CD14-positive monocyte (primary cell): ENCODE results near the gene RHOD. TPM values are rescaled to one million over a fixed set of nuclear protein-coding genes. Genes with fewer than 3 reads are reported as not detected.

Source experiments
- DNase-seq, 3 donors: peaks; one replicate each; pipeline ENCODE4 v3.0.0-alpha.2; 2011 to 2022
- H2AFZ ChIP-seq: 2 replicates; pipeline ENCODE4 v1.6.0; 2012; ENCODE audit warnings: mild to moderate bottlenecking, low read depth, low read length, inconsistent platforms; ENCODE audit not compliant: insufficient read depth, poor library complexity, severe bottlenecking
- H3K27ac ChIP-seq, 2 donors: 1 replicate in 1 of 2; 2 replicates in 1 of 2; pipeline ENCODE4 v1.5.1; 2012 to 2013; ENCODE audit warnings: low read length in 2 of 2, control low read depth in 1 of 2, inconsistent platforms in 1 of 2, low read depth in 1 of 2, mild to moderate bottlenecking in 1 of 2
- H3K27me3 ChIP-seq, 2 donors: one replicate each; pipeline versions ENCODE4 v1.6.0 to v1.6.1; 2011 to 2013; ENCODE audit warnings: low read length in 2 of 2; ENCODE audit not compliant: control insufficient read depth in 2 of 2, insufficient read depth in 2 of 2
- H3K36me3 ChIP-seq, 2 donors: replicated peaks in 1 of 2; 1 replicate in 1 of 2; 2 replicates in 1 of 2; pipeline versions ENCODE4 v1.5.1 to v1.6.1; 2012 to 2013; ENCODE audit warnings: low read length in 2 of 2, control low read depth in 1 of 2, inconsistent platforms in 1 of 2, mild to moderate bottlenecking in 1 of 2; ENCODE audit not compliant: insufficient read depth in 2 of 2, control insufficient read depth in 1 of 2
- H3K4me1 ChIP-seq, 2 donors: 1 replicate in 1 of 2; 2 replicates in 1 of 2; pipeline versions ENCODE4 v1.5.1 to v1.6.1; 2012 to 2013; ENCODE audit warnings: low read length in 2 of 2, control low read depth in 1 of 2, inconsistent platforms in 1 of 2, mild to moderate bottlenecking in 1 of 2, moderate library complexity in 1 of 2; ENCODE audit not compliant: insufficient read depth in 2 of 2, control insufficient read depth in 1 of 2
- H3K4me2 ChIP-seq: replicated peaks from 2 replicates; pipeline ENCODE3; 2012; ENCODE audit warnings: low read length, moderate library complexity, mild to moderate bottlenecking; ENCODE audit not compliant: poor library complexity, severe bottlenecking; ENCODE audit errors: extremely low read depth
- H3K4me3 ChIP-seq, 3 experiments: fragments of 200-600 bp in 1 of 3; sonication (generic) in 1 of 3; replicated peaks in 1 of 3; 1 replicate in 2 of 3; 2 replicates in 1 of 3; pipeline ENCODE4 v1.5.1; 2011 to 2013; ENCODE audit warnings: low read length in 3 of 3, mild to moderate bottlenecking in 3 of 3, control low read depth in 2 of 3, low read depth in 2 of 3, inconsistent platforms in 1 of 3, moderate library complexity in 1 of 3
- H3K79me2 ChIP-seq: 2 replicates; pipeline ENCODE4 v1.6.0; 2012; ENCODE audit warnings: mild to moderate bottlenecking, control low read depth, inconsistent platforms, low read length, moderate library complexity; ENCODE audit not compliant: insufficient read depth
- H3K9ac ChIP-seq: 2 replicates; pipeline ENCODE4 v1.6.0; 2017; ENCODE audit warnings: low read length, mild to moderate bottlenecking; ENCODE audit not compliant: insufficient read depth, poor library complexity, severe bottlenecking
- H3K9me3 ChIP-seq, 2 donors: replicated peaks in 1 of 2; 1 replicate in 1 of 2; 2 replicates in 1 of 2; pipeline versions ENCODE4 v1.5.1 to v1.6.1; 2012 to 2013; ENCODE audit warnings: low read length in 2 of 2, control low read depth in 1 of 2; ENCODE audit not compliant: control insufficient read depth in 1 of 2, insufficient read depth in 1 of 2
- H4K20me1 ChIP-seq: 2 replicates; pipeline ENCODE4 v1.6.0; 2012; ENCODE audit warnings: mild to moderate bottlenecking, low read length, control low read depth, moderate library complexity; ENCODE audit not compliant: insufficient read depth
- H3K27ac Mint-ChIP-seq, 7 donors: one replicate each; pipeline ENCODE4 v1.8.0; 2020; ENCODE audit warnings: mild to moderate bottlenecking in 7 of 7, mixed read lengths in 7 of 7, moderate library complexity in 6 of 7, inconsistent platforms in 2 of 7
- H3K27me3 Mint-ChIP-seq, 3 donors: one replicate each; pipeline ENCODE4 v1.8.0; 2021 to 2022; ENCODE audit warnings: low read depth in 3 of 3, mild to moderate bottlenecking in 3 of 3, mixed read lengths in 3 of 3, moderate library complexity in 3 of 3, inconsistent platforms in 1 of 3
- H3K36me3 Mint-ChIP-seq, 2 donors: one replicate each; pipeline ENCODE4 v1.8.0; 2020; ENCODE audit warnings: mixed read lengths in 2 of 2, inconsistent platforms in 1 of 2, mild to moderate bottlenecking in 1 of 2
- H3K4me1 Mint-ChIP-seq: one replicate; pipeline ENCODE4 v1.8.0; 2020; ENCODE audit warnings: mild to moderate bottlenecking, mixed read lengths
- H3K4me3 Mint-ChIP-seq, 2 donors: one replicate each; pipeline ENCODE4 v1.8.0; 2020; ENCODE audit warnings: mild to moderate bottlenecking in 2 of 2, mixed read lengths in 2 of 2, moderate library complexity in 1 of 2
- H3K9me3 Mint-ChIP-seq, 7 donors: one replicate each; pipeline ENCODE4 v1.8.0; 2020 to 2022; ENCODE audit warnings: mixed read lengths in 7 of 7, mild to moderate bottlenecking in 6 of 7, moderate library complexity in 6 of 7, inconsistent platforms in 2 of 7
- WGBS: methylation state at CpG from one replicate; pipeline ENCODE4 v1.1.5; 2013; ENCODE audit warnings: missing lambda C conversion rate; ENCODE audit not compliant: insufficient coverage; 5-methylcytosine and 5-hydroxymethylcytosine counted together
- intact Hi-C, 2 donors: fragments of 100-400 bp; cut with micrococcal nuclease; formaldehyde crosslinking; loops; one replicate each; pipeline versions ENCODE4 v1.15.0 to v1.15.1; 2023
- polyA plus RNA-seq, 3 donors: library from polyadenylated mRNA; depleted of rRNA in 1 of 3; unstranded in 2 of 3; stranded (reverse) in 1 of 3; fragments of 300-500 nt in 2 of 3; fragments of >200 nt in 1 of 3; fragmentation: Illumina TruSeq in 2 of 3; gene quantifications; 1 replicate in 2 of 3; 2 replicates in 1 of 3; pipeline ENCODE4 v1.2.3, GENCODE V29; 2012 to 2021
- TF ChIP-seq, protein P1 (sequence below): fragments of 200-600 bp; IDR thresholded peaks from one replicate; pipeline ENCODE4 v1.8.0; 2022; ENCODE audit warnings: antibody characterized with exemption, mild to moderate bottlenecking

RHOD gene
- polyA plus RNA-seq, 3 donors: not detected

DNA sequence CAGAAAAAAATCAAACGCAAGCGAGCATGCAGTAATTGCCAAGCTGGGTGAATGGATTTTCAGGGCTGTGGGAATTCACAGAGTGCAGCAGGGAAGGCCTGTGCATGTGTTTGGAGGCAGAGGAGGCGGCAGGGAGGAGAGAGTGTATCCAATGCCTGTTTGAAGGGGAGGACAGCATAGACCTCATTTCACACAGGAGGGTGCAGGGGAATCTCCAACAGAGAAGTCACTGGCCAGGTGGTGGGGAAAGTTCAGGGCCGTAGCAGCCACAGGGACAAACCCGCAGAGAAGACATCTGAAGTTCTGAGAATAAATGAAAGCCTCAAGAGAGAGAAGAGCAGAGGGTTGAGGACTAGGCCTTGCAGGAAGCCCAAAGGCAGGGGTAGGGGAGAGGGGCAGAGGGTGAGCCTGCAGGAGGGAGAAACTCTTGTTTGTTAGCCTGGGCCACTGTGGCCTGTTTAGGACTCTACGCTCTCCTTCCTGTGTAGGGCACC is 43.2 kb downstream of the RHOD start:
- no peak overlapping the region for H3K9ac ChIP-seq
- Mint-ChIP-seq H3K27me3 (peaks cover 4 to 10% (median 5%) of the 10 kb centered on the region in 3 donors), H3K36me3 (no peaks in the 10 kb centered on the region), H3K9me3 (no peaks in the 10 kb centered on the region), H3K4me3 (no peak overlapping the region), H3K4me1 (peaks cover 10% of the 10 kb centered on the region), H3K27ac (peak overlapping the region in 1 of 7 donors; percentile 71)
- DNase-seq: no peak
- WGBS: 91% methylated on average over 4 of the region's 6 CpGs
- no peaks in the 10 kb centered on the region for H3K79me2 ChIP-seq
- no peak overlapping the region for H2AFZ ChIP-seq
- peaks cover 5 to 9% of the 10 kb centered on the region in 2 donors for H3K4me1 ChIP-seq
- no peak overlapping the region for H3K27ac ChIP-seq
- no peaks in the 10 kb centered on the region for H4K20me1 ChIP-seq
- no peaks in the 10 kb centered on the region for H3K9me3 ChIP-seq
- H3K36me3 ChIP-seq: no peaks in the 10 kb centered on the region
- H3K27me3 ChIP-seq: no peaks in the 10 kb centered on the region
- H3K4me3 ChIP-seq: no peak overlapping the region
- TF ChIP-seq, protein P1, sequence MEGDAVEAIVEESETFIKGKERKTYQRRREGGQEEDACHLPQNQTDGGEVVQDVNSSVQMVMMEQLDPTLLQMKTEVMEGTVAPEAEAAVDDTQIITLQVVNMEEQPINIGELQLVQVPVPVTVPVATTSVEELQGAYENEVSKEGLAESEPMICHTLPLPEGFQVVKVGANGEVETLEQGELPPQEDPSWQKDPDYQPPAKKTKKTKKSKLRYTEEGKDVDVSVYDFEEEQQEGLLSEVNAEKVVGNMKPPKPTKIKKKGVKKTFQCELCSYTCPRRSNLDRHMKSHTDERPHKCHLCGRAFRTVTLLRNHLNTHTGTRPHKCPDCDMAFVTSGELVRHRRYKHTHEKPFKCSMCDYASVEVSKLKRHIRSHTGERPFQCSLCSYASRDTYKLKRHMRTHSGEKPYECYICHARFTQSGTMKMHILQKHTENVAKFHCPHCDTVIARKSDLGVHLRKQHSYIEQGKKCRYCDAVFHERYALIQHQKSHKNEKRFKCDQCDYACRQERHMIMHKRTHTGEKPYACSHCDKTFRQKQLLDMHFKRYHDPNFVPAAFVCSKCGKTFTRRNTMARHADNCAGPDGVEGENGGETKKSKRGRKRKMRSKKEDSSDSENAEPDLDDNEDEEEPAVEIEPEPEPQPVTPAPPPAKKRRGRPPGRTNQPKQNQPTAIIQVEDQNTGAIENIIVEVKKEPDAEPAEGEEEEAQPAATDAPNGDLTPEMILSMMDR: no peak
- H3K4me2 ChIP-seq: no peak overlapping the region
- intact Hi-C loops: no loop called here

DNA sequence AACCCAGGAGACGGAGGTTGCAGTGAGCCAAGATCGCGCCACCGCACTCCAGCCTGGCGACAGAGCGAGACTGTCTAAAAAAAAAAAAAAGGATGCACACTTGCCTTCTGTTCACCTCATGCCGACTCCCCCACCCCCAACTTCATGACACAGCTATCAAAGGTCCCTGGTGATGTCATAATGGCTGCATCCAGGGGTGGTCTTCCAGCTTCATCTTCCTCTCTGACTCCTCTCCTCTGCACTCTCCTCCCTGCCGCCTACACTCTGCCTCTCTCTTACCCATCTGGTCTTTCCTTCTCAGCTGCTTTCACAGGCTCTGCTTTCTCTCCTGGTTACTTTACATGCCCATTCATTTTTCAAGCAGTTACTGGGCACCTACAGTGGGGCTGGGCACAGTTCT is 46.0 kb downstream of the RHOD start:
- Histone ChIP-seq H3K79me2 (no peaks in the 10 kb centered on the region), H3K4me3 (no peak overlapping the region), H3K27ac (no peak overlapping the region), H3K27me3 (no peaks in the 10 kb centered on the region), H3K9ac (no peak overlapping the region), H3K36me3 (no peaks in the 10 kb centered on the region), H3K4me1 (peaks cover 5 to 9% of the 10 kb centered on the region in 2 donors), H3K9me3 (no peaks in the 10 kb centered on the region), H4K20me1 (no peaks in the 10 kb centered on the region), H3K4me2 (no peak overlapping the region), H2AFZ (no peak overlapping the region)
- no peak for DNase-seq
- intact Hi-C loops: no loop called here
- Mint-ChIP-seq H3K27me3 (peaks cover 1 to 4% (median 3%) of the 10 kb centered on the region in 3 donors), H3K9me3 (no peaks in the 10 kb centered on the region), H3K27ac (no peak overlapping the region), H3K4me1 (peaks cover 10% of the 10 kb centered on the region), H3K36me3 (no peaks in the 10 kb centered on the region), H3K4me3 (no peak overlapping the region)
- TF ChIP-seq, protein P1: no peak
- WGBS: 100% methylated on average over 2 of the region's 8 CpGs
